ENCODE results near the gene SORCS2.

- TF ChIP-seq CTCF (IDR thresholded peaks at IDR 0.05) (no peak), POLR2AphosphoS5 (IDR thresholded peaks at IDR 0.05) (no peak), POLR2A (IDR thresholded peaks at IDR 0.05) (no peak)
Measured at GRCh38 chr4:7209699-7210098, 17.4 kb downstream of the SORCS2 start.

Measured in prostate gland (tissue), 2 donors.